Mammary epithelial cell (primary cell): ENCODE data around the gene HPS1.

Source experiments
- EZH2 ChIP-seq: IDR thresholded peaks from 2 replicates; pipeline ENCODE4 v1.6.1; 2012; ENCODE audit warnings: low read length, inconsistent platforms, borderline replicate concordance
- TF ChIP-seq, protein P1 (sequence below), 2 donors: IDR thresholded peaks in 1 of 2; conservative IDR thresholded peaks in 1 of 2; 2 replicates each; pipeline ENCODE4 v1.5.1; 2011 to 2012; ENCODE audit warnings: inconsistent platforms in 2 of 2, low read length in 2 of 2, mild to moderate bottlenecking in 2 of 2, control low read depth in 1 of 2, low read depth in 1 of 2; ENCODE audit not compliant: insufficient read depth in 1 of 2; ENCODE audit errors: extremely low read depth in 1 of 2

DNA sequence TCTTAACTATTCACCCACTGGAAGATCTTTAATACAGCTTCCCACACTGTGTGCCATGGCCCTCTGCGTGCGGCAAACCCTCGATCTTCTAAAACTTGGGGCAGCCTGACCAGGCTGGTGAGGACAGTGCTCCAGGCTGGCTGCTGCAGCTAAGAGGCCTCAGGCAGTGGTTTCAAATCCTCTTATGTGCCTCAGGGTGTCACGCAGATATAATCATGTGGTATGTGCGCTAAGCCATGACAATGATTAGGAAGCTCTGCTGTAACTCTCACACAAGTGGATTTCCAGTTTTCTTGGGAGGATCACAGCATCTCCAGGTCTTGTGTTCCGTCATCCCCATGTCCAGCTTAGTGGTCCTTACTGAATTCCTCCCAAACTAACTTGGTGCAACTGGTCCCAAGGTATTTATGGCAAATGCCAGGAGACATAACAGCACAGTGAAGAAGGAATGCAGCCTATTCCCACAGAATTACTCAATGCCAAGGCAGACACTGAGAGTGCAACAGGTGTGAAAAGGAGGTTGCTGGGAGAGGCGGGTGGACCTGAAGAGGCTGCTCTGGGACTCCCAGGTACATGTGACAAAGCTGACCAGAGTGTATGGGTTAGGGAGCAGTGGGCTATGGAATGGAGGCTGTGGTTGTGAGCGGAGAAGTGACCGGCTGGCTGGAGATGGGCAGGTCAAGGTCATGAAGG, 2.3 kb downstream of the HPS1 start:
- TF ChIP-seq, protein P1, sequence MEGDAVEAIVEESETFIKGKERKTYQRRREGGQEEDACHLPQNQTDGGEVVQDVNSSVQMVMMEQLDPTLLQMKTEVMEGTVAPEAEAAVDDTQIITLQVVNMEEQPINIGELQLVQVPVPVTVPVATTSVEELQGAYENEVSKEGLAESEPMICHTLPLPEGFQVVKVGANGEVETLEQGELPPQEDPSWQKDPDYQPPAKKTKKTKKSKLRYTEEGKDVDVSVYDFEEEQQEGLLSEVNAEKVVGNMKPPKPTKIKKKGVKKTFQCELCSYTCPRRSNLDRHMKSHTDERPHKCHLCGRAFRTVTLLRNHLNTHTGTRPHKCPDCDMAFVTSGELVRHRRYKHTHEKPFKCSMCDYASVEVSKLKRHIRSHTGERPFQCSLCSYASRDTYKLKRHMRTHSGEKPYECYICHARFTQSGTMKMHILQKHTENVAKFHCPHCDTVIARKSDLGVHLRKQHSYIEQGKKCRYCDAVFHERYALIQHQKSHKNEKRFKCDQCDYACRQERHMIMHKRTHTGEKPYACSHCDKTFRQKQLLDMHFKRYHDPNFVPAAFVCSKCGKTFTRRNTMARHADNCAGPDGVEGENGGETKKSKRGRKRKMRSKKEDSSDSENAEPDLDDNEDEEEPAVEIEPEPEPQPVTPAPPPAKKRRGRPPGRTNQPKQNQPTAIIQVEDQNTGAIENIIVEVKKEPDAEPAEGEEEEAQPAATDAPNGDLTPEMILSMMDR (conservative IDR thresholded peaks at IDR 0.05 in 1 of 2, IDR thresholded peaks at IDR 0.05 in 1 of 2; ENCODE audit: extremely low read depth in 1 of 2, insufficient read depth in 1 of 2, low read depth in 1 of 2, low read length in 2 of 2): no peak
- TF ChIP-seq EZH2: no peak
